Activated gamma-delta T cell treated with Interleukin-2 at 50 U/mL for 16 hours (primary cell): Measurements from ENCODE around the gene SMARCE1.

Experiments
- DNase-seq: peaks from one replicate; pipeline ENCODE4 v3.0.0-alpha.2; 2020

The SMARCE1 gene

GRCh38 chr17:40577611-40578065 lies 70.0 kb downstream of the SMARCE1 start:
- DNase-seq: no peak

GRCh38 chr17:40576113-40576740 lies 71.4 kb downstream of the SMARCE1 start:
- DNase-seq: no peak
